GM12878 (cell line): Measurements from ENCODE around the gene CLN6. TPM values are rescaled to one million over a fixed set of nuclear protein-coding genes. Genes with fewer than 3 reads are reported as not detected.
A peak's percentile ranks its signal among the peaks of the same experiment; 100 is the strongest.

Experiments
- BCL11A ChIP-seq: IDR thresholded peaks from 2 replicates; pipeline ENCODE4 v1.6.1; 2011; ENCODE audit warnings: low read depth, low read length
- CHD1 ChIP-seq: IDR thresholded peaks from 2 replicates; pipeline ENCODE4 v1.6.1; 2012; ENCODE audit warnings: low read depth, low read length, improper control_type of control experiment
- MLLT1 ChIP-seq: fragments of 450-650 bp; IDR thresholded peaks from 2 replicates; pipeline ENCODE4 v1.6.1; 2016; ENCODE audit warnings: mild to moderate bottlenecking
- PML ChIP-seq: IDR thresholded peaks from 2 replicates; pipeline ENCODE4 v1.6.1; 2012; ENCODE audit warnings: low read length, inconsistent platforms
- RELB ChIP-seq: fragments of 450-650 bp; IDR thresholded peaks from 2 replicates; pipeline ENCODE4 v1.6.1; 2017; ENCODE audit warnings: low read depth, mild to moderate bottlenecking, moderate library complexity
- RUNX3 ChIP-seq: IDR thresholded peaks from 2 replicates; pipeline ENCODE4 v1.6.1; 2012; ENCODE audit warnings: low read length, inconsistent platforms
- TCF3 ChIP-seq: IDR thresholded peaks from 2 replicates; pipeline ENCODE4 v1.6.1; 2012; ENCODE audit warnings: low read depth, mild to moderate bottlenecking, low read length, borderline replicate concordance; ENCODE audit not compliant: insufficient read depth
- TCF7 ChIP-seq: IDR thresholded peaks from 2 replicates; pipeline ENCODE4 v1.6.1; 2014; ENCODE audit warnings: antibody characterized with exemption, borderline replicate concordance
- WRNIP1 ChIP-seq: IDR thresholded peaks from 2 replicates; pipeline ENCODE4 v1.6.1; 2011; ENCODE audit warnings: low read depth, low read length, improper control_type of control experiment, borderline replicate concordance
- polyA plus RNA-seq, 11 experiments: library from polyadenylated mRNA; depleted of rRNA in 4 of 11; unstranded in 6 of 11; stranded (reverse) in 5 of 11; fragments of >200 nt; fragmentation: Nextera tagmentation in 4 of 11; fragmentation: Illumina TruSeq in 1 of 11; extraction: Ambion mirVana in 4 of 11; extraction: Trizol in 1 of 11; gene quantifications; 1 replicate in 1 of 11; 2 replicates in 10 of 11; pipeline versions ENCODE4 v1.2.1 to v1.2.3, GENCODE V29; 2011 to 2016; ENCODE audit warnings: inconsistent platforms in 2 of 11, missing spikeins in 2 of 11, low read depth in 1 of 11
- total RNA-seq, 4 experiments: library from RNA; depleted of rRNA in 3 of 4; stranded (reverse); fragments of >200 nt in 3 of 4; fragmentation: Illumina TruSeq in 1 of 4; extraction: Trizol in 1 of 4; gene quantifications; 2 replicates each; pipeline versions ENCODE4 v1.2.1 to v1.2.3, GENCODE V29; 2013 to 2021
- TF ChIP-seq, protein P1 (sequence below): fragments of 450-650 bp; formaldehyde crosslinking; IDR thresholded peaks from 2 replicates; pipeline ENCODE4 v1.5.0; 2022; ENCODE audit warnings: mild to moderate bottlenecking, missing genetic modification characterization
- TF ChIP-seq, protein P2 (sequence below), 3 experiments: IDR thresholded peaks in 2 of 3; conservative IDR thresholded peaks in 1 of 3; 2 replicates each; pipeline ENCODE4 v1.5.1; 2011; ENCODE audit warnings: low read depth in 3 of 3, low read length in 3 of 3, mild to moderate bottlenecking in 3 of 3, control low read depth in 2 of 3, moderate library complexity in 2 of 3, inconsistent platforms in 1 of 3, mixed read lengths in 1 of 3; ENCODE audit not compliant: control insufficient read depth in 2 of 3, insufficient read depth in 1 of 3; ENCODE audit errors: extremely low read depth in 1 of 3
- TF ChIP-seq, protein P3 (sequence below): fragments of 450-650 bp; IDR thresholded peaks from 2 replicates; pipeline ENCODE4 v1.6.1; 2014; ENCODE audit warnings: mild to moderate bottlenecking
- TF ChIP-seq, protein P4 (sequence below): fragments of 450-650 bp; formaldehyde crosslinking; IDR thresholded peaks from 2 replicates; pipeline ENCODE4 v1.4.0; 2022; ENCODE audit warnings: mild to moderate bottlenecking, moderate library complexity

The CLN6 gene
- total and polyA plus RNA-seq, 10 of the 15 experiments (the other 5 are each of a cell fraction or from before 2014, with no cell fraction given) = 0.74 to 69.0 (median 30.3) TPM

- TF ChIP-seq TCF3 (no peak), RELB (no peak), MLLT1 (no peak), BCL11A (no peak), TCF7 (no peak), RUNX3 (no peak), CHD1 (no peak), WRNIP1 (no peak), PML (no peak)
- TF ChIP-seq, protein P1, sequence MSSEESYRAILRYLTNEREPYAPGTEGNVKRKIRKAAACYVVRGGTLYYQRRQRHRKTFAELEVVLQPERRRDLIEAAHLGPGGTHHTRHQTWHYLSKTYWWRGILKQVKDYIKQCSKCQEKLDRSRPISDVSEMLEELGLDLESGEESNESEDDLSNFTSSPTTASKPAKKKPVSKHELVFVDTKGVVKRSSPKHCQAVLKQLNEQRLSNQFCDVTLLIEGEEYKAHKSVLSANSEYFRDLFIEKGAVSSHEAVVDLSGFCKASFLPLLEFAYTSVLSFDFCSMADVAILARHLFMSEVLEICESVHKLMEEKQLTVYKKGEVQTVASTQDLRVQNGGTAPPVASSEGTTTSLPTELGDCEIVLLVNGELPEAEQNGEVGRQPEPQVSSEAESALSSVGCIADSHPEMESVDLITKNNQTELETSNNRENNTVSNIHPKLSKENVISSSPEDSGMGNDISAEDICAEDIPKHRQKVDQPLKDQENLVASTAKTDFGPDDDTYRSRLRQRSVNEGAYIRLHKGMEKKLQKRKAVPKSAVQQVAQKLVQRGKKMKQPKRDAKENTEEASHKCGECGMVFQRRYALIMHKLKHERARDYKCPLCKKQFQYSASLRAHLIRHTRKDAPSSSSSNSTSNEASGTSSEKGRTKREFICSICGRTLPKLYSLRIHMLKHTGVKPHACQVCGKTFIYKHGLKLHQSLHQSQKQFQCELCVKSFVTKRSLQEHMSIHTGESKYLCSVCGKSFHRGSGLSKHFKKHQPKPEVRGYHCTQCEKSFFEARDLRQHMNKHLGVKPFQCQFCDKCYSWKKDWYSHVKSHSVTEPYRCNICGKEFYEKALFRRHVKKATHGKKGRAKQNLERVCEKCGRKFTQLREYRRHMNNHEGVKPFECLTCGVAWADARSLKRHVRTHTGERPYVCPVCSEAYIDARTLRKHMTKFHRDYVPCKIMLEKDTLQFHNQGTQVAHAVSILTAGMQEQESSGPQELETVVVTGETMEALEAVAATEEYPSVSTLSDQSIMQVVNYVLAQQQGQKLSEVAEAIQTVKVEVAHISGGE = no peak
- TF ChIP-seq, protein P2, sequence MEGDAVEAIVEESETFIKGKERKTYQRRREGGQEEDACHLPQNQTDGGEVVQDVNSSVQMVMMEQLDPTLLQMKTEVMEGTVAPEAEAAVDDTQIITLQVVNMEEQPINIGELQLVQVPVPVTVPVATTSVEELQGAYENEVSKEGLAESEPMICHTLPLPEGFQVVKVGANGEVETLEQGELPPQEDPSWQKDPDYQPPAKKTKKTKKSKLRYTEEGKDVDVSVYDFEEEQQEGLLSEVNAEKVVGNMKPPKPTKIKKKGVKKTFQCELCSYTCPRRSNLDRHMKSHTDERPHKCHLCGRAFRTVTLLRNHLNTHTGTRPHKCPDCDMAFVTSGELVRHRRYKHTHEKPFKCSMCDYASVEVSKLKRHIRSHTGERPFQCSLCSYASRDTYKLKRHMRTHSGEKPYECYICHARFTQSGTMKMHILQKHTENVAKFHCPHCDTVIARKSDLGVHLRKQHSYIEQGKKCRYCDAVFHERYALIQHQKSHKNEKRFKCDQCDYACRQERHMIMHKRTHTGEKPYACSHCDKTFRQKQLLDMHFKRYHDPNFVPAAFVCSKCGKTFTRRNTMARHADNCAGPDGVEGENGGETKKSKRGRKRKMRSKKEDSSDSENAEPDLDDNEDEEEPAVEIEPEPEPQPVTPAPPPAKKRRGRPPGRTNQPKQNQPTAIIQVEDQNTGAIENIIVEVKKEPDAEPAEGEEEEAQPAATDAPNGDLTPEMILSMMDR (IDR thresholded peaks at IDR 0.05 in 2 of 3, conservative IDR thresholded peaks at IDR 0.05 in 1 of 3; ENCODE audit: control insufficient read depth in 2 of 3, extremely low read depth in 1 of 3, insufficient read depth in 1 of 3, low read depth in 3 of 3, low read length in 3 of 3) = peak; percentile 59 to 84 (median 72)
- TF ChIP-seq, protein P3, sequence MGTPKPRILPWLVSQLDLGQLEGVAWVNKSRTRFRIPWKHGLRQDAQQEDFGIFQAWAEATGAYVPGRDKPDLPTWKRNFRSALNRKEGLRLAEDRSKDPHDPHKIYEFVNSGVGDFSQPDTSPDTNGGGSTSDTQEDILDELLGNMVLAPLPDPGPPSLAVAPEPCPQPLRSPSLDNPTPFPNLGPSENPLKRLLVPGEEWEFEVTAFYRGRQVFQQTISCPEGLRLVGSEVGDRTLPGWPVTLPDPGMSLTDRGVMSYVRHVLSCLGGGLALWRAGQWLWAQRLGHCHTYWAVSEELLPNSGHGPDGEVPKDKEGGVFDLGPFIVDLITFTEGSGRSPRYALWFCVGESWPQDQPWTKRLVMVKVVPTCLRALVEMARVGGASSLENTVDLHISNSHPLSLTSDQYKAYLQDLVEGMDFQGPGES = no peak
- TF ChIP-seq, protein P4, sequence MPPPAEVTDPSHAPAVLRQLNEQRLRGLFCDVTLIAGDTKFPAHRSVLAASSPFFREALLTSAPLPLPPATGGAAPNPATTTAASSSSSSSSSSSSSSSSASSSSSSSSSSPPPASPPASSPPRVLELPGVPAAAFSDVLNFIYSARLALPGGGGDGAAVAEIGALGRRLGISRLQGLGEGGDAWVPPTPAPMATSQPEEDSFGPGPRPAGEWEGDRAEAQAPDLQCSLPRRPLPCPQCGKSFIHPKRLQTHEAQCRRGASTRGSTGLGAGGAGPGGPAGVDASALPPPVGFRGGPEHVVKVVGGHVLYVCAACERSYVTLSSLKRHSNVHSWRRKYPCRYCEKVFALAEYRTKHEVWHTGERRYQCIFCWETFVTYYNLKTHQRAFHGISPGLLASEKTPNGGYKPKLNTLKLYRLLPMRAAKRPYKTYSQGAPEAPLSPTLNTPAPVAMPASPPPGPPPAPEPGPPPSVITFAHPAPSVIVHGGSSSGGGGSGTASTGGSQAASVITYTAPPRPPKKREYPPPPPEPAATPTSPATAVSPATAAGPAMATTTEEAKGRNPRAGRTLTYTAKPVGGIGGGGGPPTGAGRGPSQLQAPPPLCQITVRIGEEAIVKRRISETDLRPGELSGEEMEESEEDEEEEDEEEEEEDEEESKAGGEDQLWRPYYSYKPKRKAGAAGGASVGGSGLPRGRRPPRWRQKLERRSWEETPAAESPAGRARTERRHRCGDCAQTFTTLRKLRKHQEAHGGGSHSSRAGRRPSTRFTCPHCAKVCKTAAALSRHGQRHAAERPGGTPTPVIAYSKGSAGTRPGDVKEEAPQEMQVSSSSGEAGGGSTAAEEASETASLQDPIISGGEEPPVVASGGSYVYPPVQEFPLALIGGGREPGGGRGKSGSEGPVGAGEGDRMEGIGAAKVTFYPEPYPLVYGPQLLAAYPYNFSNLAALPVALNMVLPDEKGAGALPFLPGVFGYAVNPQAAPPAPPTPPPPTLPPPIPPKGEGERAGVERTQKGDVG = no peak
These were observed 18.5 kb downstream of the CLN6 start (continued) for GRCh38 chr15:68210821-68211655.
